Heart right ventricle (tissue), 16 donors: ENCODE measurements around the gene TRIP11. TPM values are rescaled to one million over a fixed set of nuclear protein-coding genes. Genes with fewer than 3 reads are reported as not detected.

ENCODE experiments used
- ATAC-seq, 8 donors: fragments of 200-7000 bp; cut with Tn5 transposase; one replicate each; pipeline ENCODE4 v1.9.1; 2020; ENCODE audit warnings: mild to moderate bottlenecking in 8 of 8, moderate library complexity in 8 of 8, moderate number of reproducible peaks in 1 of 8
- DNase-seq, 2 donors: peaks; one replicate each; pipeline ENCODE4 v3.0.0-alpha.2; 2020
- H3K27ac ChIP-seq, 10 donors: fragments of 200-600 bp; sonication (generic) in 2 of 10; one replicate each; pipeline versions ENCODE4 v1.5.0 to v1.8.0; 2020 to 2022; ENCODE audit warnings: mild to moderate bottlenecking in 3 of 10
- H3K27me3 ChIP-seq, 7 donors: fragments of 200-600 bp; one replicate each; pipeline ENCODE4 v1.8.0; 2021 to 2022; ENCODE audit warnings: mild to moderate bottlenecking in 2 of 7
- H3K36me3 ChIP-seq, 9 donors: fragments of 200-600 bp; sonication (generic) in 1 of 9; one replicate each; pipeline versions ENCODE4 v1.5.0 to v1.8.0; 2020 to 2022; ENCODE audit warnings: mild to moderate bottlenecking in 2 of 9
- H3K4me1 ChIP-seq, 9 donors: fragments of 200-600 bp; sonication (generic) in 1 of 9; one replicate each; pipeline versions ENCODE4 v1.5.0 to v1.8.0; 2020 to 2022; ENCODE audit warnings: mild to moderate bottlenecking in 4 of 9
- H3K4me3 ChIP-seq, 10 donors: fragments of 200-600 bp; sonication (generic) in 2 of 10; one replicate each; pipeline versions ENCODE4 v1.5.0 to v1.8.0; 2020 to 2022; ENCODE audit warnings: mild to moderate bottlenecking in 7 of 10, moderate library complexity in 2 of 10
- H3K9me3 ChIP-seq, 11 donors: fragments of 200-600 bp in 10 of 11; sonication (generic) in 2 of 11; one replicate each; pipeline versions ENCODE4 v1.5.0 to v1.8.0; 2013 to 2022; ENCODE audit warnings: mild to moderate bottlenecking in 2 of 11, control low read depth in 1 of 11, moderate library complexity in 1 of 11
- WGBS, 2 donors: extraction: QIAGEN DNeasy Blood & Tissue Kit; methylation state at CpG; one replicate each; pipeline ENCODE4 v1.1.7; 2013; ENCODE audit warnings: inconsistent platforms in 1 of 2; 5-methylcytosine and 5-hydroxymethylcytosine counted together
- intact Hi-C, 10 donors: fragments of 100-400 bp; cut with DNase I; formaldehyde crosslinking; loops; one replicate each; pipeline versions ENCODE4 v1.11.1 to v1.14.2; 2022
- polyA plus RNA-seq, 2 donors: library from polyadenylated mRNA; stranded (reverse); fragments of 200-250 nt; gene quantifications; one replicate each; pipeline ENCODE4 v1.2.3, GENCODE V29; 2013
- total RNA-seq, 10 donors: library from RNA; stranded (reverse); fragmentation: NEBNext Ultra II Directional in 3 of 10; extraction: Animal tissue kit (Norgen Biotek cat#: 25700) in 3 of 10; gene quantifications; one replicate each; pipeline versions ENCODE4 v1.2.1 to v1.2.4, GENCODE V29; 2021 to 2023
- TF ChIP-seq, protein P1 (sequence below), 9 donors: fragments of 200-600 bp; sonication (generic) in 2 of 9; IDR thresholded peaks; one replicate each; pipeline versions ENCODE4 v1.5.0 to v1.8.0; 2021 to 2022; ENCODE audit warnings: antibody characterized with exemption in 9 of 9, mild to moderate bottlenecking in 5 of 9, moderate library complexity in 1 of 9
- donor health status: Arrhythmogenic right ventricular cardiomyopathy.
- donor health status: ischemic (EF 13 %, LVEDD 7.1; RV severe dilation, severe dysfunction).
- donor health status: healthy with polysubstance abuse.
- donor health status: DM: no; HTN: yes; CAD: no.
- donor health status: DM: no; HTN: no; CAD: no.
- donor health status: ischemic (EF 25% LVEDD 6.9; RV normal size, moderate dysfunction).
- donor health status: ischemic (EF 25% LVEDD 5.7; RV mildly dilated, moderate dysfunction).
- donor health status: healthy.
- donor health status: DM: yes; HTN: yes; CAD: no.
- donor health status: Ischemic cardiomyopathy.
- donor health status: ischemic (EF 35%, LVEDD 5.7; RV mildly dilated, moderate dysfunction).
- donor health status: nonischemic (EF 11% LVEDD 7.7; RV severe dilation, severe dysfunction).
- donor health status: DM: yes; HTN: yes; CAD: no.
- donor health status: PGD.
- donor health status: ischemic (EF 29% LVEDD 5.4; RV normal size, mild dysfunction).
- donor health status: nonischemic (EF 23%, LVEDD 6.1; RV moderate dilation, normal function).

Gene TRIP11
- total and polyA plus RNA-seq, 12 donors: 4.0 to 73.3 (median 56.5) TPM

DNA sequence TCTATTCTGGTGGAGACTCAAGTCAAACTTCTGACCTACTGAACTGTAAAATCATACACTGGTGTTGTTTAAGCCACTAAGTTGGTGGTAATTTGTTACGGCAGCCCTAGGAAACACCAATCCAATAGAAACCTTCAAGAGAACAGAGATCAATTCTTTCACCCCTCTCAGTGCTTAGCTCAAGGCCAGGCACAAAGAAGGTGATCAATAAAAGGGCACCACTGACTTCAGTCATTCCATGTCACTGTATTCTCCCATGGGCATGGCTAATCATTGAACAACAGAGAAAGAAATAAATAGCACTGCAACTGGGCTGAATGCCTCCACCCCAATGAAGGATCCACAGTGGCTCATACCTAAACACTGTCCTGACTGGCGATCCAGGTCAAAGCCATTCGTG lies 99.7 kb downstream of the TRIP11 start:
- Histone ChIP-seq H3K9me3 (peaks cover 0 to 10% (median 0%) of the 10 kb centered on the region in 11 donors), H3K4me3 (no peak overlapping the region), H3K4me1 (peaks cover 0 to 18% (median 3%) of the 10 kb centered on the region in 9 donors), H3K27me3 (peaks cover 0 to 25% (median under 1%) of the 10 kb centered on the region in 7 donors), H3K36me3 (peaks cover 0 to 48% (median 0%) of the 10 kb centered on the region in 9 donors), H3K27ac (no peak overlapping the region)
- ATAC-seq: no peak
- 90 to 95% methylated on average over 3 of the region's 3 CpGs for WGBS, 2 donors
- DNase-seq: no peak
- TF ChIP-seq, protein P1, sequence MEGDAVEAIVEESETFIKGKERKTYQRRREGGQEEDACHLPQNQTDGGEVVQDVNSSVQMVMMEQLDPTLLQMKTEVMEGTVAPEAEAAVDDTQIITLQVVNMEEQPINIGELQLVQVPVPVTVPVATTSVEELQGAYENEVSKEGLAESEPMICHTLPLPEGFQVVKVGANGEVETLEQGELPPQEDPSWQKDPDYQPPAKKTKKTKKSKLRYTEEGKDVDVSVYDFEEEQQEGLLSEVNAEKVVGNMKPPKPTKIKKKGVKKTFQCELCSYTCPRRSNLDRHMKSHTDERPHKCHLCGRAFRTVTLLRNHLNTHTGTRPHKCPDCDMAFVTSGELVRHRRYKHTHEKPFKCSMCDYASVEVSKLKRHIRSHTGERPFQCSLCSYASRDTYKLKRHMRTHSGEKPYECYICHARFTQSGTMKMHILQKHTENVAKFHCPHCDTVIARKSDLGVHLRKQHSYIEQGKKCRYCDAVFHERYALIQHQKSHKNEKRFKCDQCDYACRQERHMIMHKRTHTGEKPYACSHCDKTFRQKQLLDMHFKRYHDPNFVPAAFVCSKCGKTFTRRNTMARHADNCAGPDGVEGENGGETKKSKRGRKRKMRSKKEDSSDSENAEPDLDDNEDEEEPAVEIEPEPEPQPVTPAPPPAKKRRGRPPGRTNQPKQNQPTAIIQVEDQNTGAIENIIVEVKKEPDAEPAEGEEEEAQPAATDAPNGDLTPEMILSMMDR (IDR thresholded peaks at IDR 0.05): no peak
- intact Hi-C loops: no loop called here

GRCh38 chr14:91935586-91935985 lies 104.3 kb downstream of the TRIP11 start:
- Histone ChIP-seq H3K4me3 (no peak overlapping the region), H3K9me3 (peaks cover 0 to 10% (median 0%) of the 10 kb centered on the region in 11 donors), H3K27ac (peak overlapping the region in 7 of 10 donors; percentile 4 to 70 (median 39)), H3K4me1 (peaks cover 0 to 18% (median 0%) of the 10 kb centered on the region in 9 donors), H3K36me3 (peaks cover 0 to 55% (median 0%) of the 10 kb centered on the region in 9 donors), H3K27me3 (peaks cover 0 to 3% (median 0%) of the 10 kb centered on the region in 7 donors)
- intact Hi-C loops: no loop called here
- TF ChIP-seq, protein P1 (IDR thresholded peaks at IDR 0.05): no peak
- 91 to 92% methylated on average over 6 of the region's 6 CpGs for WGBS, 2 donors
- ATAC-seq: no peak
- no peak for DNase-seq

DNA sequence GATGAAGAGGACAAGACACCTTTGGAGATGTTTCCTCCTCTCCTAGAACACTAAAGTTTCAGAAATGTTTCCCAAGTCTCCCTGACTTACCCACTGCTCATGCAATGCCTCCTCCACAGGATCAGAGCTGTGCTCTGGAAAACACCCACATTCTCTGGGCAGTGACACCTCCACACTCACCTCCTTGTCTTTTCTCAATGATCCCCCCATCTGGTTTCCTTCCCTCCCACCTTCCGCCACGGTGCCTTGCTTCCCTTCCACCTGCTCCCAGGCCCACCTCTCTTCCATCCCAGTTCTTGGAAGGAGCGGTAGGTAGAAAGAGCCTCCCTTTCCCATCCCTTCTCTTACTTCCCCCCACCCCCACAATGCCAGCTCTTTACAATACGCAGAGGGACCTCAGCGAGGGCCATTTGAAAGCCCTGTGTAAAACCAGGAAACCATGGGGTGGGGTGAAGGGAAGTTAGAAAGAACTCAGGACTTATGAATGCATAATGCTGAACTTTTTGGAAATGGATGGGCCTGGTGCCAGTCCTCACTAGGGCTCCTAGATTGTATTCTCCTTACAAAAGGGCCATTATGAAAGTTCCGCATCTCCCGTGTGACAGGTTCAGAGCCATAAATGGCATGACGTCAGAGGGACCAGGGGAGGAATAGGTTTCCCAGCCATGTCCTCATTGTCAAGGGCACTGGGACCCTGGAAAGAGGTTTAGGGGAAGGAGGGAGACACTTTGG lies 105.1 kb downstream of the TRIP11 start:
- peaks cover 0 to 23% (median 0%) of the 10 kb centered on the region in 9 donors for H3K4me1 ChIP-seq
- H3K27ac ChIP-seq: peak overlapping the region in 6 of 10 donors; percentile 12 to 70 (median 45)

GRCh38 chr14:91931478-91932088 lies 108.3 kb downstream of the TRIP11 start:
- H3K27ac ChIP-seq: peak overlapping the region in 2 of 10 donors; percentile 14 to 53
- DNase-seq: no peak
- no peak overlapping the region for H3K4me3 ChIP-seq
- TF ChIP-seq, protein P1 (IDR thresholded peaks at IDR 0.05): no peak
- peaks cover 0 to 39% (median 3%) of the 10 kb centered on the region in 9 donors for H3K4me1 ChIP-seq
- intact Hi-C loops: no loop called here
- peaks cover 0 to 3% (median 0%) of the 10 kb centered on the region in 7 donors for H3K27me3 ChIP-seq
- peaks cover 0 to 25% (median 0%) of the 10 kb centered on the region in 9 donors for H3K36me3 ChIP-seq
- peak in 6 of 8 donors; percentile 13 to 69 (median 48) for ATAC-seq
- H3K9me3 ChIP-seq: no peaks in the 10 kb centered on the region
- WGBS, 2 donors: 74 to 78% methylated on average over 11 of the region's 11 CpGs

More for the DNA sequence above, 105.1 kb downstream of the TRIP11 start:
- peaks cover 0 to 3% (median 0%) of the 10 kb centered on the region in 11 donors for H3K9me3 ChIP-seq
- H3K4me3 ChIP-seq: no peak overlapping the region
- peaks cover 0 to 47% (median 0%) of the 10 kb centered on the region in 9 donors for H3K36me3 ChIP-seq
- DNase-seq (peak in 1 of 2 donors; percentile 53), ATAC-seq (peak; percentile 26 to 82 (median 58))
- H3K27me3 ChIP-seq: peaks cover 0 to 3% (median 0%) of the 10 kb centered on the region in 7 donors
- 71% methylated on average over 8 of the region's 8 CpGs for WGBS, 2 donors
- intact Hi-C loops: no loop called here
- TF ChIP-seq, protein P1 (IDR thresholded peaks at IDR 0.05): no peak
